ENCODE results near the gene CMTM7. TPM values are rescaled to one million over a fixed set of nuclear protein-coding genes. Genes with fewer than 3 reads are reported as not detected.
A peak's percentile ranks its signal among the peaks of the same experiment; 100 is the strongest.
"Not testable (repeated sequence)": the region's sequence is repeated elsewhere in the genome, so short reads cannot be mapped to it uniquely, and the experiment has no call there.

The CMTM7 gene
- polyA plus RNA-seq, 4 donors = 47.6 to 52.8 (median 48.4) TPM

DNA sequence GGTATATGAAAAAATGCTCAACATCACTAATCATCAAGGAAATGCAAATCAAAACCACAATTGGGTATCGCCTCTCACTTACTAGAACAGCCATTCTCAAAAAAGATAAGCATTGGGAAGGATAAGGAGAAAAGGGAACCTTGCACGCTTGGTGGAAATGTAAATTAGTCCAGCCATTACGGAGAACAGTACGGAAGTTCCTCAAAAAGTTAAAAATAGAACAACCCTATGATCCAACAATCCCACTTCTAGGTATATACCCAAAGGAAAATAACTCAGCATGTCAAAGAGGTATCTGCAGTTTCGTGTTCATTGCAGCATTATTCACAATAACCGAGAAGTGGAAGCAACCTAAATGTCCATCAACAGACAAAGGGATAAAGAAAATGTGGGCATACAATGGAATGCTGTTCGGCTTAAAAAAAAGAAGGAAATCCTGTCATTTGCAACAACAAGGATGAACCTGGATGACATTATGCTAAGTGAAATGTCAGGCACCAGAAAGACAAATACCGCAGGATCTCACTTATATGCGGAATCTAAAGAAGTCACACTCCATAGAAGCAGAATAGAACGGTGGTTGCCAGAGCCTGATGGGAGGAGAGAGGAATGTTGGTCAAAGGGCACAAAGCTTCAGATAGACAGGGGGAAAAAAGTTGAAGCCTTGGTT lies 11.7 kb upstream of the CMTM7 start:
- no peak for DNase-seq (ENCODE audit: low read depth in 4 of 4, low spot score in 3 of 4)

DNA sequence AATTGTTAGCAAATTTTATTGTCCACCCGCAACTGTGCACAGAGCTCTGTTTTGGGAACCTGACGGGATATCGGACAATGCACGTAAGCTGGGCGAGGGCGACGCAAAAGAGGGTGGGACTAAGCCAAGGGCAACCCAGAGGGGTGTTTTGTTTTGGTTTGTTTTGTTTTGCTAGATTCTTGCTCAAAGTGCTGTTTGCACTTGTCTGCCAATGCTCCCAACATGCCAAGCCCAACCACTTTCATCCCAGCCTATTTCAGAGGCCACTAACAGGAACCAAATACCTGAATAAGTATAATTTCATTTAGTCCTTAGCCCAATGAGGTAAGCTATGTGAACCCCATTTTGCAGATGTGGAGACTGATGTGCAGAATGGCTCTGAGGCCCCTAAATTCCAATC lies 9.7 kb upstream of the CMTM7 start:
- DNase-seq (ENCODE audit: low read depth in 4 of 4, low spot score in 3 of 4) = no peak

DNA sequence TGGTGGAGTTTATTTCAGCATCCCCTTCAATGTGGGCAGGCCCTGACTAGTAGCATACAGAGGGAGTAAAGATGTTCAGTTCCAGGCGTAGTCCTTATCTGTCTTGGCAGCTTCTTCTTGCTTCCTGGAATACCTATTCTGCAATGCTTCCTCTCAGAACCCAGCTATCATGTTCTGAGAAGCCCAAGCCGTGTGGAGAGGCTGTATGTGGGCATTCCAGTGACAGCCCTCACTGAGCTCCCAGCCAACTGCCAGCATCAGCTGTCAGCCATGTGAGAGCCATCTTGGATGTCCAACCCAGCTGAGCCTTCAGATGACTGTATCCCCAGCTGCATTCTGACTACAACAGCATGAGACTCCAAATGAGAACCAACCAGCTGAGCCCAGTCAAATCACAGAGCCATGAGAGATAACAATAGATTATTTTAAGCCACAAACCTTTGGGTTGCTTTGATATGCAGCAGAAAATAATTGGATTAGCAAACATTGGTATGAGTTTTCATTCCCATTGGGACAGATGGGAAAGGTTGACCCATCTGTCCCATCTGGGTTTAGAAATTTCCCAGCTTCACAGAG lies 8.4 kb upstream of the CMTM7 start:
- DNase-seq (ENCODE audit: low read depth in 4 of 4, low spot score in 3 of 4) = no peak

DNA sequence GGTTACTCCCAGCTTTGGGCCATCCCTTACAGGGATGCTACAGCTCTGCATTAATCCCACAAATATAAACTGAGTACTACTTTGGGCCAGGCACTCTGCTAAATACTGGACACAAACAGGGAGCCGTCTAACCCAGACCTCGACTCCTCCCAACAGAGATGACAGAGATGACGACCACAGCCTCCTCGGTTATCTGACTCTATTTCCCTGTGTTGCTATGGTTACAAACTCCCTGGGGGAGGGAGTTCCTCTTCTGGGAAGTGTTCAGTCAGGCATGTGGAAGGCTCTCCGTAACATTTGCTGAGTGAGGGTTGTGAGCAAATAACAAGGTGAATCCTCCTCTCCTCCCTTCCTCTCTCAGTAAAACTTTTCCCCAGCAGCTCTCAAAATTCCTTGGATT lies 6.7 kb upstream of the CMTM7 start:
- DNase-seq (ENCODE audit: low read depth in 4 of 4, low spot score in 3 of 4) = peak in 1 of 4 donors; percentile 62

- no peak for DNase-seq (ENCODE audit: low read depth in 4 of 4, low spot score in 3 of 4)
These were observed 4.1 kb upstream of the CMTM7 start for GRCh38 chr3:32387512-32387911.

DNA sequence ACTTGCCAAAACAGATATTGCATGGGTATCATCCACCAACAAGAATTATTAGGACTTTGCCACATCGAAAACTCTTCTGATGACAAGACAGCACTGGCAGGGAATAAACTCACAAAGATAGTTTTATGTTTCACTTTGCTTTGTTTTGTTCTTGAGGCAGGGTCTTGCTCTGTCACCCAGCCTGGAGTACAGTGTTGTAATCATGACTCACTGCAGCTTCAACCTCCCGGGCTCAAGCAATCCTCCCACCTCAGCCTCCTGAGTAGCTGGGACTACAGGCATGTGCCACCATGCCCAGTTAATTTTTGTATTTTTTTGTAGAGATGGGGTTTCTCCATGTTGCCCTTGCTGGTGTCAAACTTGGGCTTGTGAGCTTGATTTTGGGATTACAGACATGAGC lies 2.1 kb upstream of the CMTM7 start:
- DNase-seq (ENCODE audit: low read depth in 4 of 4, low spot score in 3 of 4) = not testable (repeated sequence)

DNA sequence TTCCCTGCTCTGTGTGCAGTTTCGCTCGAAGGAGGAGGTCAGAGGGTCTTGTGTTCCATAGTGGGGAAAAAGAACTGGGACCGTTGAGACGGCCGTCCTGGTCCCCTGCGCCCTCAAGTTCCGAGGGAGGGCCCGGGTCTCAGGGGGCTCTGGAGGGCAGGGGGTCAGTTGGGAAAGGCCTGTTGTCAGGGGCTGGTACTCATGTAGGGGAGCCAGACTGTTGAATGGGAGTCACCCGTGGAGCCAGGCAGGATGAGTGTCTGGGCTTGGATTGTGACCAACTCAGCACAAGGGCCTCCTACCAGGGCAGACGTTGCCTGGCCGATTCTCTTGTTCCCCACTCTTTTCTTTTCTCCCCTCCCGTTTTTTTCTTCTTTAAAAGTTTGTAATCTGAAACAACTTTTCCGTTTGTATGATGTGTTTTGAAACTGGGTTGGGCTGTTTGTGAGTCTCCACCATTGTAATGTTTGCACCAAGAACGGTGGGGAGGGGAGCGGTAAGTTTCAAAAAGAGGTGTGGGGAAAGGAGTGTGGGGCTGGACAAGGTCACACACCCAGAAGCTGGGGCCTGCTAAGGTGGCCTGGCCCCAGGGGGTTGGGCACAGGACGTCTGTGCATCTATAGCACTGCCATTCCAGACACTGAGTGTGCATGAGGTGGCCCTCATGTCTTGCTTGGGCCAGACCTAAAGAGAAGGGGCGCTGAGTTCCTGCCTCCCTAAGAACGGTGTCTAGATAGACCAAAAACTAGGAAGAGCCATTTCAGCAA lies 1.1 kb downstream of the CMTM7 start:
- DNase-seq (ENCODE audit: low read depth in 4 of 4, low spot score in 3 of 4) = no peak

DNA sequence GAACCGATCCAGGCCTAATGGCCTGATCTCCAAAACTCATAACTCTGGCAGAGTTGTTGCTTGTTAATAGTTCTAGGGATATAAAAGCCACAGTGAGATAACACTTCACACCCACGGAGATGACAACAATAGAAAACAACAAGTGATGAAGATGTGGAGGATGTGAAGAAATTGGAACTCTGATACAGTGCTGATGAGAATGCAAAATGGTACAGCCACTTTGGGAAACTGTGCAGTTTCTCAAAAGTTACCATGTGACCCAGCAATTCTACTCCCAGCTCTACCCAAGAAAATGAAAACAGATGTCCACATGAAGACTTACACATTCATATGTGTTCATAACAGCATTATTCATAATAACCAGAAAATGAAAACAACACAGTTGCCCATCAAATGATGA lies 3.8 kb downstream of the CMTM7 start:
- no peak for DNase-seq (ENCODE audit: low read depth in 4 of 4, low spot score in 3 of 4)

GRCh38 chr3:32397941-32398340 lies 6.3 kb downstream of the CMTM7 start:
- DNase-seq (ENCODE audit: low read depth in 4 of 4, low spot score in 3 of 4) = no peak

DNA sequence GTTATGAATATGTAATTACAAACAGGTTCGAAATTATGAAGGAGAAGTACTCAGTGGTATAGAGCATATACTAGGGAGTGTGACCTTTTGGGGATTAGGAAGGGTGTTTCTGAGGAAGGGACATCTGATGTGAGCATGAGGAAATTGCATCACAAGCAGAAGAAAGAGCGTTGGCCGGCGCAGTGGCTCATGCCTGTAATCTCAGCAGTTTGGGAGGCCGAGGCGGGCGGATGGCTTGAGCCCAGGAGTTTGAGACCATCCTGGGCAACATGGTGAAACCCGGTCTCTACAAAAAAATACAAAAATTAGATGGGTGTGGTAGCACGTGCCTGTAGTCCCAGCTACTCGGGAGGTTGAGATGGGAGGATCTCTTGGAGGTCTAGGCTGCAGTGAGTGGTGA lies 6.9 kb downstream of the CMTM7 start:
- DNase-seq (ENCODE audit: low read depth in 4 of 4, low spot score in 3 of 4) = no peak

- peak in 1 of 4 donors; percentile 49 for DNase-seq (ENCODE audit: low read depth in 4 of 4, low spot score in 3 of 4)
These were observed 7.5 kb downstream of the CMTM7 start for GRCh38 chr3:32399030-32399620.

GRCh38 chr3:32401126-32401525 lies 9.5 kb downstream of the CMTM7 start:
- DNase-seq (ENCODE audit: low read depth in 4 of 4, low spot score in 3 of 4) = peak in 1 of 4 donors; percentile 14

- peak in 3 of 4 donors; percentile 71 to 73 (median 71) for DNase-seq (ENCODE audit: low read depth in 4 of 4, low spot score in 3 of 4)
These were observed 10.0 kb downstream of the CMTM7 start for GRCh38 chr3:32401556-32402081.

DNA sequence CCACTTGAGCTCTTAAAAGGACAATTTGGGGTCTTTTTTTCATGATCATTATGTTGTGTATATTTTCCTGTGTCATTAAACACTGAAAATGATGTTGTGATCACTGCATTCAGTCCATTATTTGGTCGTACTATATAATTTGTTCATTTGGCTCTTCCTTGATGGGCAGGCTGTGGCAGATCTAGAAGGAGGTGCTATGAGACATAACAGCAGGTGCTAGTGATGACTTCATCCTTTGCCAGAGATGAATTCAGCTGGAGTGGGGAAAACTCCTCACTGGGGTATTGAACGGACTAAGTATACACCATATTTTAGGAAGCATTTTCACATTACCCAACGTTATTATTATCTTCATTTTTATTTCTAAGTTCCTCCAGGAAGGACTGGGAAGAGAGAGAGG lies 12.0 kb downstream of the CMTM7 start:
- no peak for DNase-seq (ENCODE audit: low read depth in 4 of 4, low spot score in 3 of 4)

GRCh38 chr3:32404714-32405113 lies 13.1 kb downstream of the CMTM7 start:
- no peak for DNase-seq (ENCODE audit: low read depth in 4 of 4, low spot score in 3 of 4)

DNA sequence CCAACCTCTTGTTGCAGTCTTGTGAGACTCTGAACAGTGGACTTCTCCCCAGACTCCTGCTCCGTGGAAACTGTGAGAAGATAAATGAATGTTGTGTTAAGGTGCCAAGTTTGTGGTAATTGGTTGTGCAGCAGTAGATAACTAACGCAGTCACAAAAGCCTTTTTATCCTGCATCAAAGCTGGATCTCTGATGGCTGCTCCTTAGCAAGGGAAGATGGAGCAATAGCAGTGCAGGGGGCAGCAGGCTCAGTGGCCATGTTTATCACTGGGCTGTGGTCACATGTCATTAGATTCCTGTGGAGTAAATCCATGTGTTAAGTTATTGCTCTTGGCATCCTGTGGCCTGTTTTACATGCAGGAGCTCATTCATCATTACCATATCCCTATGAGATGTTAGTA lies 13.5 kb downstream of the CMTM7 start:
- DNase-seq (ENCODE audit: low read depth in 4 of 4, low spot score in 3 of 4) = no peak

- no peak for DNase-seq (ENCODE audit: low read depth in 4 of 4, low spot score in 3 of 4)
These were observed 14.2 kb downstream of the CMTM7 start for GRCh38 chr3:32405711-32406323.

- DNase-seq (ENCODE audit: low read depth in 4 of 4, low spot score in 3 of 4) = no peak
These were observed 15.1 kb downstream of the CMTM7 start for GRCh38 chr3:32406486-32407408.

DNA sequence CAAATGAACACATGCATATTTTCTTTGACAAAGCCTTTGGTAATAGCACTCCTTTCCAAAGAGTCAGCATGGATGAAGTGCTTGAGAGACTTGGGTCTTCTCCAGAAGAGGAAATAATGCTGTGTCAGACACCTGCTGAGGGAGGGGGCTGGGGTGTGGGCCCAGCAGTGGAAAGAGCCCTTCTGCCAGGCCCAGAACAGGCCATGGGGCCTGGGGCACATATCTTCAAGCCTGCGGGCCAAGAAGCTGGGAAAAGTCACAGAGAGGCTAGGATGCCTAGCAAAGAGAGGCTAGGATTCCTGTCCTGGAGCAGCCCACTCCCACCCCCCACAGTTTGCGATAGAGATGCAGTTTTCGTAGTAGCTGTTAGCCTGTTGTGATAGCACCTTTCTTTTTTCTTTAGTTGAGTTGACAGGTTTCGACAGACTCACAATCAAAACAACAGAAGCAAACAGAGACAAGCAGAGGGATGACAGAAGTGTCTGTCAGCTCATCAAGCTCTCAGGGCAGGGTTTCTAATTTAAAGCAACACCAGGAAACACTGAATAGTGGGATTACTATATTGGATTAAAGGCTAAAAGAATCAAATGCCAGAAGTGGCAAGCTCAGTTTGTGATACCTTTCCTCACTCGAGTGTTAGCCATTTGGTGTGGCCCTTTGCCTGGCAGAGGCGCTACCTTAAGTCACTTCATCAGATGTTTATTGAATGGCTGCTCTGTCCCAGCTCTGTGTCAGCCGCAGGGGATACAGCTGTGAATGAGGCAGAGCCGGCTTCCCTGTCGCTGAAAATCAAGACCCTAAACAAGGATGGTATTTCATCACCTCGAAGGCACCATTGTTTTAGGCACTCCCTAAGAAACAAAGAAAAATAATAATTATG lies 19.0 kb downstream of the CMTM7 start:
- no peak for DNase-seq (ENCODE audit: low read depth in 4 of 4, low spot score in 3 of 4)
